GM18858 (cell line): ENCODE measurements around the gene CARMIL1.

Source experiments
- ATAC-seq: cut with Tn5 transposase; IDR thresholded peaks from one replicate; pipeline ENCODE4 v1.9.1; 2021; ENCODE audit not compliant: unreplicated experiment

CARMIL1 gene

GRCh38 chr6:25278914-25279747 lies at the start of gene CARMIL1:
CARMIL1 (plus strand) TSS chr6:25279374; CDS start chr6:25279796, 422 bp downstream.
- ATAC-seq: peak; percentile 46

GRCh38 chr6:25229671-25230321 lies 49.4 kb upstream of the CARMIL1 start:
- no peak for ATAC-seq

- no peak for ATAC-seq
Observed at GRCh38 chr6:25232479-25232878, 46.7 kb upstream of the CARMIL1 start.

- ATAC-seq: no peak
Observed at GRCh38 chr6:25233226-25233625, 45.9 kb upstream of the CARMIL1 start.

GRCh38 chr6:25237579-25237978 lies 41.6 kb upstream of the CARMIL1 start:
- no peak for ATAC-seq

GRCh38 chr6:25239059-25239458 lies 40.1 kb upstream of the CARMIL1 start:
- ATAC-seq: no peak

- ATAC-seq: no peak
Observed at GRCh38 chr6:25239498-25239897, 39.7 kb upstream of the CARMIL1 start.

- no peak for ATAC-seq
Observed at GRCh38 chr6:25242567-25242966, 36.6 kb upstream of the CARMIL1 start.

GRCh38 chr6:25244865-25245264 lies 34.3 kb upstream of the CARMIL1 start:
- ATAC-seq: no peak

- ATAC-seq: no peak
Observed at GRCh38 chr6:25248123-25248522, 31.1 kb upstream of the CARMIL1 start.

GRCh38 chr6:25249133-25249532 lies 30.0 kb upstream of the CARMIL1 start:
- no peak for ATAC-seq

GRCh38 chr6:25250878-25251277 lies 28.3 kb upstream of the CARMIL1 start:
- no peak for ATAC-seq

GRCh38 chr6:25251426-25251825 lies 27.7 kb upstream of the CARMIL1 start:
- no peak for ATAC-seq

GRCh38 chr6:25253351-25253750 lies 25.8 kb upstream of the CARMIL1 start:
- no peak for ATAC-seq

GRCh38 chr6:25254671-25255070 lies 24.5 kb upstream of the CARMIL1 start:
- ATAC-seq: no peak

- ATAC-seq: no peak
Observed at GRCh38 chr6:25257686-25258348, 21.4 kb upstream of the CARMIL1 start.

GRCh38 chr6:25259756-25260155 lies 19.4 kb upstream of the CARMIL1 start:
- no peak for ATAC-seq

- ATAC-seq: no peak
Observed at GRCh38 chr6:25263657-25264056, 15.5 kb upstream of the CARMIL1 start.

- no peak for ATAC-seq
Observed at GRCh38 chr6:25266456-25267100, 12.6 kb upstream of the CARMIL1 start.

- ATAC-seq: no peak
Observed at GRCh38 chr6:25267662-25268061, 11.5 kb upstream of the CARMIL1 start.

GRCh38 chr6:25270559-25270958 lies 8.6 kb upstream of the CARMIL1 start:
- ATAC-seq: no peak
